Measurements from ENCODE around the gene CYP2B6. TPM values are rescaled to one million over a fixed set of nuclear protein-coding genes. Genes with fewer than 3 reads are reported as not detected.
"Not testable (repeated sequence)": the region's sequence is repeated elsewhere in the genome, so short reads cannot be mapped to it uniquely, and the experiment has no call there.

Gene CYP2B6
- total RNA-seq, 1 experiment from 2014 or later = not detected

GRCh38 chr19:40976134-40976533 lies 14.9 kb upstream of the CYP2B6 start:
- in situ Hi-C loops (cut with HindIII; ENCODE audit: low pct_unique_long_range_greater_than_20kb, low sequenced_read_pairs) = no loop called here

GRCh38 chr19:40976724-40977123 lies 14.4 kb upstream of the CYP2B6 start:
- in situ Hi-C loops (cut with HindIII; ENCODE audit: low pct_unique_long_range_greater_than_20kb, low sequenced_read_pairs) = no loop called here
- no peak for DNase-seq (ENCODE audit: low read depth)

More at GRCh38 chr19:40976134-40976533, 14.9 kb upstream of the CYP2B6 start:
- DNase-seq (ENCODE audit: low read depth) = no peak

GRCh38 chr19:40979759-40980158 lies 11.3 kb upstream of the CYP2B6 start:
- DNase-seq (ENCODE audit: low read depth) = peak; percentile 33
- in situ Hi-C loops (cut with HindIII; ENCODE audit: low pct_unique_long_range_greater_than_20kb, low sequenced_read_pairs) = not testable (repeated sequence)

- in situ Hi-C loops (cut with HindIII; ENCODE audit: low pct_unique_long_range_greater_than_20kb, low sequenced_read_pairs); DNase-seq (ENCODE audit: low read depth): not testable (repeated sequence)
These were observed 10.2 kb upstream of the CYP2B6 start for GRCh38 chr19:40980743-40981442.

GRCh38 chr19:40981591-40981990 lies 9.5 kb upstream of the CYP2B6 start:
- DNase-seq (ENCODE audit: low read depth) = no peak
- in situ Hi-C loops (cut with HindIII; ENCODE audit: low pct_unique_long_range_greater_than_20kb, low sequenced_read_pairs) = no loop called here

GRCh38 chr19:40982594-40983101 lies 8.4 kb upstream of the CYP2B6 start:
- in situ Hi-C loops (cut with HindIII; ENCODE audit: low pct_unique_long_range_greater_than_20kb, low sequenced_read_pairs) = no loop called here
- DNase-seq (ENCODE audit: low read depth) = no peak

- in situ Hi-C loops (cut with HindIII; ENCODE audit: low pct_unique_long_range_greater_than_20kb, low sequenced_read_pairs) = no loop called here
These were observed 1.6 kb upstream of the CYP2B6 start for GRCh38 chr19:40989453-40989852.

GRCh38 chr19:40995355-40995754 lies 4.3 kb downstream of the CYP2B6 start:
- no peak for DNase-seq (ENCODE audit: low read depth)
- in situ Hi-C loops (cut with HindIII; ENCODE audit: low pct_unique_long_range_greater_than_20kb, low sequenced_read_pairs) = no loop called here

More at GRCh38 chr19:40989453-40989852, 1.6 kb upstream of the CYP2B6 start:
- DNase-seq (ENCODE audit: low read depth) = no peak

- DNase-seq (ENCODE audit: low read depth); in situ Hi-C loops (cut with HindIII; ENCODE audit: low pct_unique_long_range_greater_than_20kb, low sequenced_read_pairs): not testable (repeated sequence)
These were observed 7.9 kb downstream of the CYP2B6 start for GRCh38 chr19:40999018-40999417.

GRCh38 chr19:41000310-41000737 lies 9.2 kb downstream of the CYP2B6 start:
- peak; percentile 46 for DNase-seq (ENCODE audit: low read depth)

GRCh38 chr19:41001243-41001971 lies 10.3 kb downstream of the CYP2B6 start:
- in situ Hi-C loops (cut with HindIII; ENCODE audit: low pct_unique_long_range_greater_than_20kb, low sequenced_read_pairs) = no loop called here
- no peak for DNase-seq (ENCODE audit: low read depth)

More at GRCh38 chr19:41000310-41000737, 9.2 kb downstream of the CYP2B6 start:
- in situ Hi-C loops (cut with HindIII; ENCODE audit: low pct_unique_long_range_greater_than_20kb, low sequenced_read_pairs) = no loop called here

- DNase-seq (ENCODE audit: low read depth); in situ Hi-C loops (cut with HindIII; ENCODE audit: low pct_unique_long_range_greater_than_20kb, low sequenced_read_pairs): not testable (repeated sequence)
These were observed 12.6 kb downstream of the CYP2B6 start for GRCh38 chr19:41003656-41004055.

- no peak for DNase-seq (ENCODE audit: low read depth)
- in situ Hi-C loops (cut with HindIII; ENCODE audit: low pct_unique_long_range_greater_than_20kb, low sequenced_read_pairs) = no loop called here
These were observed 18.7 kb downstream of the CYP2B6 start for GRCh38 chr19:41009700-41010235.

GRCh38 chr19:41013359-41013758 lies 22.3 kb downstream of the CYP2B6 start:
- DNase-seq (ENCODE audit: low read depth) = no peak
- in situ Hi-C loops (cut with HindIII; ENCODE audit: low pct_unique_long_range_greater_than_20kb, low sequenced_read_pairs) = no loop called here

- in situ Hi-C loops (cut with HindIII; ENCODE audit: low pct_unique_long_range_greater_than_20kb, low sequenced_read_pairs) = no loop called here
- no peak for DNase-seq (ENCODE audit: low read depth)
These were observed 23.6 kb downstream of the CYP2B6 start for GRCh38 chr19:41014643-41015042.

GRCh38 chr19:41016488-41017071 lies 25.5 kb downstream of the CYP2B6 start:
- in situ Hi-C loops (cut with HindIII; ENCODE audit: low pct_unique_long_range_greater_than_20kb, low sequenced_read_pairs) = no loop called here

GRCh38 chr19:41018736-41019290 lies 27.7 kb downstream of the CYP2B6 start:
- DNase-seq (ENCODE audit: low read depth) = no peak
- in situ Hi-C loops (cut with HindIII; ENCODE audit: low pct_unique_long_range_greater_than_20kb, low sequenced_read_pairs) = no loop called here

More at GRCh38 chr19:41016488-41017071, 25.5 kb downstream of the CYP2B6 start:
- no peak for DNase-seq (ENCODE audit: low read depth)

- in situ Hi-C loops (cut with HindIII; ENCODE audit: low pct_unique_long_range_greater_than_20kb, low sequenced_read_pairs) = no loop called here
These were observed 28.3 kb downstream of the CYP2B6 start for GRCh38 chr19:41019346-41019745.

More at GRCh38 chr19:41019346-41019745, 28.3 kb downstream of the CYP2B6 start:
- no peak for DNase-seq (ENCODE audit: low read depth)

Measured in Caki2 (cell line).